Upper lobe of left lung (tissue), 4 donors: ENCODE measurements around the gene SLC29A1.

Experiments
- CTCF ChIP-seq, 6 experiments: fragments of 450-650 bp in 4 of 6; fragments of 200-600 bp in 2 of 6; sonication (generic) in 2 of 6; IDR thresholded peaks; one replicate each; pipeline ENCODE4 v1.5.1; 2016 to 2019; ENCODE audit warnings: antibody characterized with exemption in 6 of 6
- POLR2AphosphoS5 ChIP-seq, 2 donors: sonication (generic); formaldehyde crosslinking; IDR thresholded peaks; one replicate each; pipeline ENCODE4 v1.5.1; 2017; ENCODE audit warnings: antibody characterized with exemption in 2 of 2

- TF ChIP-seq POLR2AphosphoS5 (IDR thresholded peaks at IDR 0.05) (no peak), CTCF (IDR thresholded peaks at IDR 0.05) (no peak)
These were observed 40.4 kb upstream of the SLC29A1 start for GRCh38 chr6:44182911-44183390.
